Ascending aorta (tissue), 2 donors: ENCODE results near the gene TDP1. TPM values are rescaled to one million over a fixed set of nuclear protein-coding genes. Genes with fewer than 3 reads are reported as not detected.

Source experiments
- DNase-seq, 2 donors: peaks; one replicate each; pipeline ENCODE4 v3.0.0-alpha.2; 2019; ENCODE audit warnings: low spot score in 2 of 2
- H3K27ac ChIP-seq, 2 donors: fragments of 200-600 bp; sonication (generic); one replicate each; pipeline ENCODE4 v1.5.1; 2016 to 2017; ENCODE audit warnings: mild to moderate bottlenecking in 1 of 2
- H3K27me3 ChIP-seq: fragments of 200-600 bp; sonication (generic); one replicate; pipeline ENCODE4 v1.5.1; 2017
- H3K36me3 ChIP-seq, 2 donors: fragments of 200-600 bp; sonication (generic); one replicate each; pipeline ENCODE4 v1.5.1; 2016
- H3K4me1 ChIP-seq, 2 donors: fragments of 200-600 bp; sonication (generic); one replicate each; pipeline ENCODE4 v1.5.1; 2016 to 2017; ENCODE audit warnings: mild to moderate bottlenecking in 1 of 2
- H3K4me3 ChIP-seq, 2 donors: fragments of 200-600 bp; sonication (generic); one replicate each; pipeline ENCODE4 v1.5.1; 2016 to 2017; ENCODE audit warnings: mild to moderate bottlenecking in 1 of 2
- H3K9me3 ChIP-seq, 2 donors: fragments of 200-600 bp; sonication (generic); one replicate each; pipeline ENCODE4 v1.5.1; 2016
- intact Hi-C: fragments of 100-400 bp; cut with DNase I; formaldehyde crosslinking; loops from one replicate; pipeline ENCODE4 v1.15.1; 2023
- total RNA-seq: library from RNA; depleted of rRNA; stranded (reverse); fragments of >200 nt; gene quantifications from one replicate; pipeline ENCODE4 v1.1.0, GENCODE V29; 2016
- TF ChIP-seq, protein P1 (sequence below), 3 experiments: fragments of 200-600 bp in 2 of 3; fragments of 450-650 bp in 1 of 3; sonication (generic) in 2 of 3; IDR thresholded peaks; one replicate each; pipeline ENCODE4 v1.5.1; 2016 to 2019; ENCODE audit warnings: antibody characterized with exemption in 3 of 3, mild to moderate bottlenecking in 1 of 3, moderate library complexity in 1 of 3

Gene TDP1
- total RNA-seq, 1 donor from 2014 or later: 9.4 TPM

- TF ChIP-seq, protein P1, sequence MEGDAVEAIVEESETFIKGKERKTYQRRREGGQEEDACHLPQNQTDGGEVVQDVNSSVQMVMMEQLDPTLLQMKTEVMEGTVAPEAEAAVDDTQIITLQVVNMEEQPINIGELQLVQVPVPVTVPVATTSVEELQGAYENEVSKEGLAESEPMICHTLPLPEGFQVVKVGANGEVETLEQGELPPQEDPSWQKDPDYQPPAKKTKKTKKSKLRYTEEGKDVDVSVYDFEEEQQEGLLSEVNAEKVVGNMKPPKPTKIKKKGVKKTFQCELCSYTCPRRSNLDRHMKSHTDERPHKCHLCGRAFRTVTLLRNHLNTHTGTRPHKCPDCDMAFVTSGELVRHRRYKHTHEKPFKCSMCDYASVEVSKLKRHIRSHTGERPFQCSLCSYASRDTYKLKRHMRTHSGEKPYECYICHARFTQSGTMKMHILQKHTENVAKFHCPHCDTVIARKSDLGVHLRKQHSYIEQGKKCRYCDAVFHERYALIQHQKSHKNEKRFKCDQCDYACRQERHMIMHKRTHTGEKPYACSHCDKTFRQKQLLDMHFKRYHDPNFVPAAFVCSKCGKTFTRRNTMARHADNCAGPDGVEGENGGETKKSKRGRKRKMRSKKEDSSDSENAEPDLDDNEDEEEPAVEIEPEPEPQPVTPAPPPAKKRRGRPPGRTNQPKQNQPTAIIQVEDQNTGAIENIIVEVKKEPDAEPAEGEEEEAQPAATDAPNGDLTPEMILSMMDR (IDR thresholded peaks at IDR 0.05): no peak
- Histone ChIP-seq H3K27ac (peak overlapping the region; percentile 91 to 94), H3K4me1 (peaks cover 4 to 11% of the 10 kb centered on the region in 2 donors)
Measured at GRCh38 chr14:89956661-89957009, 908 bp downstream of the TDP1 start.

GRCh38 chr14:89957376-89957775 is 1.6 kb downstream of the TDP1 start:
- H3K4me3 ChIP-seq: no peak overlapping the region
- peaks cover 4 to 11% of the 10 kb centered on the region in 2 donors for H3K4me1 ChIP-seq
- no peak for DNase-seq
- no peaks in the 10 kb centered on the region for H3K9me3 ChIP-seq
- intact Hi-C loops: loop anchor here (2.0 to 10.0 kb wide), 6 partner anchors 297 to 1405 kb away; partner anchors contain the start of genes CALM1, PSMC1 and TTC8
- H3K36me3 ChIP-seq: no peaks in the 10 kb centered on the region
- H3K27me3 ChIP-seq: no peaks in the 10 kb centered on the region
- no peak overlapping the region for H3K27ac ChIP-seq
- TF ChIP-seq, protein P1 (IDR thresholded peaks at IDR 0.05): no peak

More at GRCh38 chr14:89956661-89957009, 908 bp downstream of the TDP1 start:
- Histone ChIP-seq H3K36me3 (no peaks in the 10 kb centered on the region), H3K4me3 (peak overlapping the region; percentile 82 to 83), H3K27me3 (no peaks in the 10 kb centered on the region), H3K9me3 (no peaks in the 10 kb centered on the region)
- DNase-seq: no peak
- intact Hi-C loops: loop anchor here (2.0 to 10.0 kb wide), 6 partner anchors 298 to 1404 kb away; partner anchors contain the start of genes CALM1, PSMC1 and TTC8

DNA sequence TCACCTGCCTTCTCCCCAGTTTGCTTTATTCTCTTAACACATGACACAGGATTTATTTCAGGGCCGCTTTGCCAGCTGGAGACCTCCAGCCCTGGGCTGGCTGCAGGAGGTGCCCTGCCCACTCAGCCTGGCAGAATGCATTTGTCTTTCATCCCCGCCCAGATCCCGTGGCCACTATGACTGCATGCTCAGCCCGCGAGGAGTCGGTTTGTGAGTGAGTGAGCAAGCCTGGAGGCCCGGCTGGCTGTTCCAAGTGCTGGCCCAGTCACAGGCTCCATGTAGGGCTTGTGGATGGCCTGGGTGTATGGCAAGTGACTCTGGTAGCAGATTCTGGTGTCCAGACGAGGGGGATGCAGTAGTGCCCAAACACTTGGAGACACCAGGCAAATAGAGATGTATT is 2.1 kb downstream of the TDP1 start:
- TF ChIP-seq, protein P1 (IDR thresholded peaks at IDR 0.05): no peak
- H3K4me3 ChIP-seq: no peak overlapping the region
- intact Hi-C loops: loop anchor here (2.0 to 10.0 kb wide), 6 partner anchors 297 to 1405 kb away; partner anchors contain the start of genes CALM1, PSMC1 and TTC8
- H3K27ac ChIP-seq: no peak overlapping the region
- H3K4me1 ChIP-seq: peaks cover 4 to 11% of the 10 kb centered on the region in 2 donors
- H3K9me3 ChIP-seq: no peaks in the 10 kb centered on the region
- DNase-seq: no peak
- no peaks in the 10 kb centered on the region for H3K36me3 ChIP-seq
- no peaks in the 10 kb centered on the region for H3K27me3 ChIP-seq

DNA sequence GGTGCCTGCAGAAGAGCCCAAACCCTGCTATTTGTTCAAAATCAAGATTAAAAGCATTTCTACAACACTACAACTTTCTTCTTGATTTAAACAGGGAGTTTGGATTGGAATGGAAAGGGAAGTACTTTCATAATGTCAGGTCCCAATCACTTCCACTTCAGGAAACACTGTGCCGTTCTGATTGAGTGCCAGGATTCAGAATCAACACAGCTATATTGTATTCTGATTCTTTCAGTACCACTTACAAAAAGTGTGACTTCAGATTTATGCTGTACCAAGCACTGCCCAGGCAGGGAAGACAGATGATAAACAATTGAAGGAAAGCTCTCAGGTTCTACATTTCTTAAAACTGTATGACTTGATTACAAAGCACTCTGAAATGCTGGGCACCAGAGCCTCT is 3.2 kb downstream of the TDP1 start:
- peaks cover 4 to 11% of the 10 kb centered on the region in 2 donors for H3K4me1 ChIP-seq
- no peaks in the 10 kb centered on the region for H3K27me3 ChIP-seq
- H3K27ac ChIP-seq: no peak overlapping the region
- TF ChIP-seq, protein P1 (IDR thresholded peaks at IDR 0.05): no peak
- H3K9me3 ChIP-seq: no peaks in the 10 kb centered on the region
- intact Hi-C loops: loop anchor here (5.0 to 10.0 kb wide), 5 partner anchors 296 to 1407 kb away; partner anchors contain the start of genes CALM1 and PSMC1
- no peak overlapping the region for H3K4me3 ChIP-seq
- DNase-seq: no peak
- H3K36me3 ChIP-seq: peaks cover 4 to 10% of the 10 kb centered on the region in 2 donors

GRCh38 chr14:89959853-89960445 is 4.2 kb downstream of the TDP1 start:
- no peaks in the 10 kb centered on the region for H3K9me3 ChIP-seq
- intact Hi-C loops: loop anchor here (5.0 to 10.0 kb wide), 5 partner anchors 295 to 1408 kb away; partner anchors contain the start of genes CALM1 and PSMC1
- H3K27ac ChIP-seq: no peak overlapping the region
- peaks cover 6 to 12% of the 10 kb centered on the region in 2 donors for H3K36me3 ChIP-seq
- no peak overlapping the region for H3K4me3 ChIP-seq
- H3K4me1 ChIP-seq: peaks cover 4 to 10% of the 10 kb centered on the region in 2 donors
- TF ChIP-seq, protein P1 (IDR thresholded peaks at IDR 0.05): no peak
- H3K27me3 ChIP-seq: no peaks in the 10 kb centered on the region
- DNase-seq: no peak
